Smooth muscle cell (in vitro differentiated cells): ENCODE data around the gene MDH2. TPM values are rescaled to one million over a fixed set of nuclear protein-coding genes. Genes with fewer than 3 reads are reported as not detected.

ENCODE experiments used
- DNase-seq: peaks from one replicate; lab custom pipeline; 2025; ENCODE audit not compliant: unreplicated experiment; lab: John Stamatoyannopoulos, UW
- H2AFZ ChIP-seq: fragments of 200-600 bp; sonication (generic); 2 replicates; pipeline ENCODE4 v1.6.0; 2016; ENCODE audit warnings: antibody characterized with exemption, low read depth, mild to moderate bottlenecking
- H3F3A ChIP-seq: fragments of 200-600 bp; sonication (generic); 2 replicates; pipeline ENCODE4 v1.6.0; 2017; ENCODE audit warnings: antibody characterized with exemption, low read depth
- H3K27ac ChIP-seq: fragments of 200-600 bp; sonication (generic); 2 replicates; pipeline ENCODE4 v1.5.1; 2016; ENCODE audit warnings: low read depth, mild to moderate bottlenecking
- H3K27me3 ChIP-seq: fragments of 200-600 bp; sonication (generic); 2 replicates; pipeline ENCODE4 v1.6.1; 2016; ENCODE audit warnings: low read depth, mild to moderate bottlenecking
- H3K36me3 ChIP-seq: fragments of 200-600 bp; sonication (generic); 2 replicates; pipeline ENCODE4 v1.5.1; 2016; ENCODE audit warnings: low read depth
- H3K4me1 ChIP-seq: fragments of 200-600 bp; sonication (generic); 2 replicates; pipeline ENCODE4 v1.5.1; 2016; ENCODE audit warnings: low read depth
- H3K4me2 ChIP-seq: fragments of 200-600 bp; sonication (generic); 2 replicates; pipeline ENCODE4 v1.6.0; 2016; ENCODE audit warnings: mild to moderate bottlenecking
- H3K4me3 ChIP-seq: fragments of 200-600 bp; sonication (generic); 2 replicates; pipeline ENCODE4 v1.5.1; 2016; ENCODE audit warnings: mild to moderate bottlenecking
- H3K79me2 ChIP-seq: fragments of 200-600 bp; sonication (generic); 2 replicates; pipeline ENCODE4 v1.6.0; 2016; ENCODE audit warnings: low read depth, mild to moderate bottlenecking
- H3K9ac ChIP-seq: fragments of 200-600 bp; sonication (generic); 2 replicates; pipeline ENCODE4 v1.6.0; 2016; ENCODE audit warnings: low read depth
- H3K9me3 ChIP-seq: fragments of 200-600 bp; sonication (generic); replicated peaks from 2 replicates; pipeline ENCODE4 v1.5.1; 2016; ENCODE audit warnings: low read depth
- H4K20me1 ChIP-seq: fragments of 200-600 bp; sonication (generic); 2 replicates; pipeline ENCODE4 v1.6.0; 2016; ENCODE audit warnings: low read depth
- WGBS: methylation state at CpG from one replicate; pipeline ENCODE4 v1.1.7; 2016; ENCODE audit warnings: low lambda C conversion rate; 5-methylcytosine and 5-hydroxymethylcytosine counted together
- polyA plus RNA-seq: library from polyadenylated mRNA; unstranded; fragments of >200 nt; fragmentation: Nextera tagmentation; extraction: Ambion mirVana; gene quantifications from 2 replicates; pipeline ENCODE4 v1.2.1, GENCODE V29; 2016
- total RNA-seq: library from RNA; depleted of rRNA; stranded (reverse); fragments of >200 nt; gene quantifications from 2 replicates; pipeline ENCODE4 v1.2.3, GENCODE V29; 2014
- TF ChIP-seq, protein P1 (sequence below): fragments of 200-600 bp; sonication (generic); IDR thresholded peaks from 2 replicates; pipeline ENCODE4 v1.5.1; 2017; ENCODE audit warnings: borderline replicate concordance, mild to moderate bottlenecking, antibody characterized with exemption; ENCODE audit not compliant: insufficient read depth, poor library complexity, severe bottlenecking

MDH2 gene
- total and polyA plus RNA-seq, 2 experiments from 2014 or later, result 57.0 to 216 TPM

DNA sequence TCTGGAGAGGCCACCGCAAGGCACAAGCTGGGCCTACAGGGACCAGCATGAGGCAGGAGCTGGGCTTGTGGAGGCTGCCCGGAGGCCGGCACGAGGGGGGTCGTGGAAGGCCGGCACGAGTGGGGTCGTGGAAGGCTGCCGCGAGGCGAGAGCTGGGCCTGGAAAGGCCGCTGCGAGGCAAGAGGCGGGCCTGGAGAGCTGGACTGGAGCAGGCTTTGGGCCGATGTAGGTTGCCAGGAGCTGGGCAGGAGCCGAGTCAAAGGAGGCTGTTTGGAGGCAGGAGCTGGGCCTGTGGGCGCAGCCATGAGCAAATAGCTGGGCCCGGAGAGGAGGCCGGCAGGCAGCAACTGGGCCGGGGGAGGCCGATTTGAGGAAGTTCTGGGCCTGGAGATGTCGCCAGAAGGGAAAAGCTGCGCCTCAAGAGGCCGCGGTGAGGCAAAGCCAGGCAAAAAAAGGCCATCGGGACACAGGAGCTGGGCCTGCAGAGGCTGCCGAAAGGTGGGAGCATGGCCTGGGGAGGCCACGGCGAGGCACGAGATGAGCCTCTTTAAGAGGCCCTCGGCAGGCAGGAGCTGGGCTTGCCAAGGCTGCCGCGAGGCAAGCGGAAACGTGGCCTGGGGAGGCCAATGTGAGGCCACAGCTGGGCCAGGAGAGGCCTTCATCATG is 26.5 kb downstream of the MDH2 start:
- no peaks in the 10 kb centered on the region for H3F3A ChIP-seq
- H3K36me3 ChIP-seq, result no peaks in the 10 kb centered on the region
- H4K20me1 ChIP-seq, result no peaks in the 10 kb centered on the region
- 98% methylated on average over 33 of the region's 35 CpGs for WGBS
- H3K9ac ChIP-seq, result no peak overlapping the region
- no peaks in the 10 kb centered on the region for H3K9me3 ChIP-seq
- no peak for DNase-seq
- H3K27me3 ChIP-seq, result no peaks in the 10 kb centered on the region
- H3K4me1 ChIP-seq, result peaks cover 7% of the 10 kb centered on the region
- no peaks in the 10 kb centered on the region for H3K79me2 ChIP-seq
- H3K4me3 ChIP-seq, result no peak overlapping the region
- H2AFZ ChIP-seq, result no peak overlapping the region
- TF ChIP-seq, protein P1, sequence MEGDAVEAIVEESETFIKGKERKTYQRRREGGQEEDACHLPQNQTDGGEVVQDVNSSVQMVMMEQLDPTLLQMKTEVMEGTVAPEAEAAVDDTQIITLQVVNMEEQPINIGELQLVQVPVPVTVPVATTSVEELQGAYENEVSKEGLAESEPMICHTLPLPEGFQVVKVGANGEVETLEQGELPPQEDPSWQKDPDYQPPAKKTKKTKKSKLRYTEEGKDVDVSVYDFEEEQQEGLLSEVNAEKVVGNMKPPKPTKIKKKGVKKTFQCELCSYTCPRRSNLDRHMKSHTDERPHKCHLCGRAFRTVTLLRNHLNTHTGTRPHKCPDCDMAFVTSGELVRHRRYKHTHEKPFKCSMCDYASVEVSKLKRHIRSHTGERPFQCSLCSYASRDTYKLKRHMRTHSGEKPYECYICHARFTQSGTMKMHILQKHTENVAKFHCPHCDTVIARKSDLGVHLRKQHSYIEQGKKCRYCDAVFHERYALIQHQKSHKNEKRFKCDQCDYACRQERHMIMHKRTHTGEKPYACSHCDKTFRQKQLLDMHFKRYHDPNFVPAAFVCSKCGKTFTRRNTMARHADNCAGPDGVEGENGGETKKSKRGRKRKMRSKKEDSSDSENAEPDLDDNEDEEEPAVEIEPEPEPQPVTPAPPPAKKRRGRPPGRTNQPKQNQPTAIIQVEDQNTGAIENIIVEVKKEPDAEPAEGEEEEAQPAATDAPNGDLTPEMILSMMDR, result no peak
- H3K4me2 ChIP-seq, result no peak overlapping the region
- no peak overlapping the region for H3K27ac ChIP-seq

DNA sequence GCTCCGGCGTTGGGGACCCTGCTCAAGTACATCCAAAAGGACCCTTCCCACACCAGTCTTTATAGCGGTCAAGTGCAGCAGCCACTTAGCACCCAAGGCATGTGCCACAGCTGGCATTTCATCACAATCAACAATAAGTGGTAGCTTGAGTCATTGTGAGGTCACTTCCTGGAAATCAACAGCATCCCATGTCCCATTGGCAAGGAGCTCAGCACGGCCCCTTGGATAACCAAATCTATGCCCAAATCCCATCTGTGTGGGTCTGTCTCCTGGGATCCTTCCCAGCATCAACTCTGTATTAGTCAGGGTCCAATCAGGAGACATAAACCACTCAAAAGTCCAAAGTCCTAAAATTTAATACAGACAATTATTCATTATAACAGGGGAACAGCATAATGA is 27.1 kb downstream of the MDH2 start:
- TF ChIP-seq, protein P1, result no peak
- H3K4me1 ChIP-seq, result peaks cover 7% of the 10 kb centered on the region
- no peak overlapping the region for H3K4me2 ChIP-seq
- no peak overlapping the region for H3K27ac ChIP-seq
- no peak overlapping the region for H2AFZ ChIP-seq
- H3K27me3 ChIP-seq, result no peaks in the 10 kb centered on the region
- H3K79me2 ChIP-seq, result no peaks in the 10 kb centered on the region
- DNase-seq, result no peak
- H3K4me3 ChIP-seq, result no peak overlapping the region
- H3F3A ChIP-seq, result no peaks in the 10 kb centered on the region
- H3K9ac ChIP-seq, result no peak overlapping the region
- H4K20me1 ChIP-seq, result no peaks in the 10 kb centered on the region
- H3K9me3 ChIP-seq, result no peaks in the 10 kb centered on the region
- H3K36me3 ChIP-seq, result no peaks in the 10 kb centered on the region
- 98% methylated on average over 4 of the region's 4 CpGs for WGBS

DNA sequence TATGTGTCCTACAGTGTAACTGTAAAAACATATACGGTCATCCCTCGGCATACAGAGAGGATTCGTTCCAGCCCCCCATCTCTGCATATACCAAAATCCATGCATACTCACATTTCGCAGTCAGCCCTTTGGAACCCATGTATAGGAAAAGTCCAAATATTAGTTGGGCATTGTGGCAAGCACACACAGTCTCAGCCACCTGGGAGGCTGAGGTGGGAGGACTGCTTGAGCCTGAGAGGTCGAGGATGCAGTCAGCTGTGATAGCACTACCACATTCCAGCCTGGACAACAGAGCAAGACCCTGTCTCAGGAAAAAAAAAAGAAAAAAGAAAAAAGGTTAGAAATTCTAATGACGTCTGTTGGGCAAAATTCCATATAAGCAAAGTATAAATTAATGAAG is 29.1 kb downstream of the MDH2 start:
- Histone ChIP-seq H3F3A (no peaks in the 10 kb centered on the region), H3K4me2 (no peak overlapping the region), H3K4me1 (peaks cover 3% of the 10 kb centered on the region), H3K9me3 (no peaks in the 10 kb centered on the region), H3K36me3 (no peaks in the 10 kb centered on the region), H3K9ac (no peak overlapping the region), H3K79me2 (no peaks in the 10 kb centered on the region), H4K20me1 (no peaks in the 10 kb centered on the region), H2AFZ (no peak overlapping the region), H3K27ac (no peak overlapping the region), H3K4me3 (no peak overlapping the region), H3K27me3 (no peaks in the 10 kb centered on the region)
- DNase-seq, result no peak
- TF ChIP-seq, protein P1, result no peak
- 92% methylated on average over 6 of the region's 6 CpGs for WGBS

DNA sequence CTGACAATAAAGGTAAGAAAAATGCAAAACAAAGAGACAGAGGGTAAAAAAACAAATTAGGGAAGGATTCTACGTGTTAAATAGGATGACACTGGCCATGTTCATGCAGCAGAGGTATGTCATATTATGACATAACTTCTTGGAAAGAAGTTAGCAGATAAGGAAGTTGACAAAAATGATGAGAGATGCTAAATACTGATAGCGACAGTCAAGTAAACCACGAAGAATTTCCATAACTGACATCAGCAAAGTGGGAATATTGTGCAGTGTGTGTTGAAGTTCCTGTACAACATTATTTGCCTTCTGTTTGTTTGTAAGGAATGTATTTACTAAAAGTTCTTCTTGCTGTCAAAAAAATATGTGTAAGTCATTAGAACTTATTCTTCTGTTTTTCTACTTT is 29.5 kb downstream of the MDH2 start:
- Histone ChIP-seq H3K4me3 (no peak overlapping the region), H3K79me2 (no peaks in the 10 kb centered on the region), H4K20me1 (no peaks in the 10 kb centered on the region), H2AFZ (no peak overlapping the region), H3K9ac (no peak overlapping the region), H3K36me3 (no peaks in the 10 kb centered on the region), H3K4me1 (peaks cover 8% of the 10 kb centered on the region), H3F3A (no peaks in the 10 kb centered on the region), H3K27me3 (no peaks in the 10 kb centered on the region), H3K27ac (no peak overlapping the region), H3K9me3 (no peaks in the 10 kb centered on the region), H3K4me2 (no peak overlapping the region)
- TF ChIP-seq, protein P1, result no peak
- DNase-seq, result no peak
- WGBS, result 65% methylated on average over 3 of the region's 3 CpGs
